OCI-LY1 (cell line): ENCODE data around the gene THSD7A.

Experiments
- CTCF ChIP-seq: fragments of 200-600 bp; sonication (generic), shearing (Covaris generic); IDR thresholded peaks from 2 replicates; pipeline ENCODE4 v1.5.1; 2017; ENCODE audit warnings: mild to moderate bottlenecking, antibody characterized with exemption, low read length, moderate library complexity, mixed read lengths
- EZH2 ChIP-seq: fragments of 200-600 bp; sonication (generic), shearing (Covaris generic); IDR thresholded peaks from 2 replicates; pipeline ENCODE4 v1.8.0; 2017; ENCODE audit warnings: borderline replicate concordance, mixed run types, mild to moderate bottlenecking, antibody characterized with exemption, low read length, moderate library complexity, mixed read lengths

- TF ChIP-seq CTCF (no peak), EZH2 (no peak)
These were observed 85.4 kb downstream of the THSD7A start for GRCh38 chr7:11746591-11746990.
